ENCODE results near the gene LCE7A. TPM values are rescaled to one million over a fixed set of nuclear protein-coding genes. Genes with fewer than 3 reads are reported as not detected.

The LCE7A gene
- total RNA-seq, 1 experiment from 2014 or later = not detected

DNA sequence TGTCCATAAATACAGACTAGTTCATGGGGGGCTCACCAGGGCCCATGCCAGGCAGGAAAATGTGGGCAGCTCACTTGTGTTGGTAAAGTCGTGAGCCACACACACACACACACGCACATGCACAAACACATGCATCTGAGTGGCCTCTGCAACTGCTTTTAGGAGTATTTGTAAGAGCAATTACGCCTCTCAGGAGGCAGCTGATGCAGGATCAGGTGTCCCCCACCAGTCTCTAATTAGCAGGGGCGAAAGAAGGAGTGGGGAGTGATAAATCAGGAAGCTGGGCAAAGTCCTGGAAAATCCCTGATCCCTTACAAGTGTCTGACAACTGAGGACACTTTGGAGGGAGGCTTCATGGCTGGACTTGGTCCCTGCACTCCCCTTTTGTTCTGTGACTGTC is 42.8 kb downstream of the LCE7A start:
- H3K9me3 ChIP-seq (ENCODE audit: control insufficient read depth, low read depth, low read length) = no peaks in the 10 kb centered on the region
- H3K23ac ChIP-seq (ENCODE audit: insufficient read length, low read depth, low read length) = no peak overlapping the region
- H4K20me1 ChIP-seq (ENCODE audit: control insufficient read depth, insufficient read depth, insufficient read length) = no peaks in the 10 kb centered on the region
- Mint-ChIP-seq H3K4me3 (no peak overlapping the region), H3K27ac (no peak overlapping the region), H3K27me3 (ENCODE audit: low read depth) (peaks cover 7% of the 10 kb centered on the region), H3K4me1 (no peaks in the 10 kb centered on the region), H3K9me3 (peaks cover 68 to 85% of the 10 kb centered on the region in 2 experiments), H3K36me3 (ENCODE audit: insufficient read depth in 1 of 3, low read depth in 3 of 3) (peaks cover 0 to 25% (median 0%) of the 10 kb centered on the region in 3 experiments; a peak in 3 of 7 replicates)
- no peaks in the 10 kb centered on the region for H3K79me1 ChIP-seq (ENCODE audit: insufficient read depth, low read depth, low read length, poor library complexity, severe bottlenecking)
- H3K27ac ChIP-seq (ENCODE audit: insufficient read length, low read depth, low read length) = no peak overlapping the region
- no CpG with 5 or more reads among the region's 4 CpGs for WGBS (ENCODE audit: extremely low coverage, insufficient read length, low lambda C conversion rate)
- H3K9ac ChIP-seq (ENCODE audit: extremely low read depth, insufficient read length, low read length) = no peak overlapping the region
- no peak overlapping the region for H4K91ac ChIP-seq (ENCODE audit: insufficient read length, low read depth, low read length)
- no peaks in the 10 kb centered on the region for H3K23me2 ChIP-seq (ENCODE audit: insufficient read length, low read depth, low read length, poor library complexity, severe bottlenecking)
- TF ChIP-seq CTCF (conservative IDR thresholded peaks at IDR 0.05) = no peak
- H3K27me3 ChIP-seq (ENCODE audit: insufficient read depth, low read length) = no peaks in the 10 kb centered on the region
- no peak overlapping the region for H2AK5ac ChIP-seq (ENCODE audit: insufficient read length, low read length)
- no peak overlapping the region for H2BK20ac ChIP-seq (ENCODE audit: low read depth, low read length, poor library complexity, severe bottlenecking)
- H4K8ac ChIP-seq (replicated peaks; ENCODE audit: insufficient read length, low read depth, low read length) = no peak overlapping the region
- H3K4me2 ChIP-seq (ENCODE audit: insufficient read depth, insufficient read length, low read length) = no peak overlapping the region
- H2BK120ac ChIP-seq (ENCODE audit: low read depth, low read length, poor library complexity, severe bottlenecking) = no peak overlapping the region
- H2AFZ ChIP-seq (ENCODE audit: low read length) = no peak overlapping the region
- no peak overlapping the region for H2BK15ac ChIP-seq (ENCODE audit: low read depth, low read length)
- no peak overlapping the region for H4K5ac ChIP-seq (ENCODE audit: insufficient read length, low read depth, low read length)
- no peak overlapping the region for H3K14ac ChIP-seq (ENCODE audit: insufficient read depth, low read length)
- no peak overlapping the region for H2BK5ac ChIP-seq (ENCODE audit: insufficient read length, low read length)
- H2BK12ac ChIP-seq (ENCODE audit: insufficient read length, low read depth, low read length) = no peak overlapping the region
- DNase-seq = no peak
- H3K56ac ChIP-seq (ENCODE audit: insufficient read length, low read depth, low read length) = no peak overlapping the region
- no peaks in the 10 kb centered on the region for H3K4me1 ChIP-seq (ENCODE audit: insufficient read depth, low read length)
- no peak overlapping the region for H3K18ac ChIP-seq (ENCODE audit: insufficient read length, low read depth, low read length)
- H3K4ac ChIP-seq (ENCODE audit: low read depth, low read length) = no peak overlapping the region
- no peak overlapping the region for H3T11ph ChIP-seq (ENCODE audit: low read length)
- no peaks in the 10 kb centered on the region for H3K79me2 ChIP-seq (ENCODE audit: insufficient read depth, low read length)

All from H9 (cell line).